RWPE2 (cell line): Measurements from ENCODE around the gene XRCC3.

Source experiments
- ATAC-seq: fragments of 200-7000 bp; cut with Tn5 transposase; 3 replicates; pipeline ENCODE4 v1.9.1; 2021; ENCODE audit warnings: low read depth
- DNase-seq: peaks from one replicate; pipeline ENCODE4 v3.0.0-alpha.2; 2020; ENCODE audit warnings: low spot score
- H3K27ac ChIP-seq: fragments of 450-650 bp; 2 replicates; pipeline ENCODE4 v1.5.1; 2017; ENCODE audit warnings: mild to moderate bottlenecking; ENCODE audit not compliant: poor library complexity, severe bottlenecking
- H3K27me3 ChIP-seq: fragments of 250-450 bp; sonication (Bioruptor Pico); 2 replicates; pipeline ENCODE4 v1.5.1; 2021; ENCODE audit warnings: mild to moderate bottlenecking, moderate library complexity; ENCODE audit not compliant: insufficient read depth, poor library complexity, severe bottlenecking
- H3K36me3 ChIP-seq: fragments of 250-450 bp; sonication (Bioruptor Pico); 2 replicates; pipeline ENCODE4 v1.5.1; 2020; ENCODE audit warnings: low read depth, mild to moderate bottlenecking, moderate library complexity
- H3K4me1 ChIP-seq: fragments of 250-450 bp; sonication (Bioruptor Pico); 2 replicates; pipeline ENCODE4 v1.5.1; 2021; ENCODE audit warnings: mild to moderate bottlenecking, moderate library complexity; ENCODE audit not compliant: insufficient read depth, poor library complexity, severe bottlenecking
- H3K4me3 ChIP-seq: fragments of 250-450 bp; sonication (Bioruptor Pico); 2 replicates; pipeline ENCODE4 v1.5.1; 2021; ENCODE audit warnings: mild to moderate bottlenecking, moderate library complexity; ENCODE audit not compliant: severe bottlenecking
- H3K9me3 ChIP-seq: fragments of 250-450 bp; sonication (Bioruptor Pico); 2 replicates; pipeline ENCODE4 v1.5.1; 2021; ENCODE audit warnings: mild to moderate bottlenecking, moderate library complexity; ENCODE audit not compliant: severe bottlenecking
- TF ChIP-seq, protein P1 (sequence below): fragments of 450-650 bp; IDR thresholded peaks from one replicate; pipeline ENCODE4 v1.5.1; 2017; ENCODE audit warnings: mild to moderate bottlenecking, moderate library complexity; ENCODE audit not compliant: poor library complexity, severe bottlenecking

Gene XRCC3

DNA sequence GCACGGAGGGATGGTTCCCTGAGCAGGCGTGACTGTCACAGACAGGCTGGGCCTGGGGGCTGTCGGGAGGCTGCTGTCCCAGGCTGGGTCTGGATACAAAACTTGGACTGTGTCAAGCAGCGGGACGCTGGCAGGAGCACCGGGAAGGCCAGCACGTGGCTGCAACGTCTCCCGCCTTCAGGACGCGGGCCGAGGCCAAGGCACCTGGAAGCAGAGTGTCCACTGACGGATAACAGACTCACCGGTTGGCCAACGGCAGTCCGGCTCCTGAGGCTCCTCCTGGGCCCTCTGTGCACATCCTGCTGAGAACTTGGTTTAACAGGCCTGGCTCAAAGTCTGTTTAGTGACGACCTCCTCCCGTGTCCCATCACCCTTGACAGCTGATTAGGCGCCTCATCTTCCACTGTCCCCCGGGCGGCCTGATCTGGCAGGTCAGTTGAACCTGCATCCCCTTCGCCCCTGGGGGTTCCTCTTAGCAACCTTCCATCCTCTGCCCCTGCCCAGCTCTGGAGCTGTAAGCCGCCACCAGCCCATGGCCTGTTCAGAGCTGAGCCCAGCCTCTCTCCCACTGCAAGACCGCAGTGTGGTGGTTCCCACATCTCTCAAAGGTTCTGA is 2.5 kb downstream of the XRCC3 start:
- H3K4me3 ChIP-seq: no peak overlapping the region
- ATAC-seq (no peak), DNase-seq (no peak)
- peaks cover 36% of the 10 kb centered on the region for H3K4me1 ChIP-seq
- no peaks in the 10 kb centered on the region for H3K9me3 ChIP-seq
- TF ChIP-seq, protein P1, sequence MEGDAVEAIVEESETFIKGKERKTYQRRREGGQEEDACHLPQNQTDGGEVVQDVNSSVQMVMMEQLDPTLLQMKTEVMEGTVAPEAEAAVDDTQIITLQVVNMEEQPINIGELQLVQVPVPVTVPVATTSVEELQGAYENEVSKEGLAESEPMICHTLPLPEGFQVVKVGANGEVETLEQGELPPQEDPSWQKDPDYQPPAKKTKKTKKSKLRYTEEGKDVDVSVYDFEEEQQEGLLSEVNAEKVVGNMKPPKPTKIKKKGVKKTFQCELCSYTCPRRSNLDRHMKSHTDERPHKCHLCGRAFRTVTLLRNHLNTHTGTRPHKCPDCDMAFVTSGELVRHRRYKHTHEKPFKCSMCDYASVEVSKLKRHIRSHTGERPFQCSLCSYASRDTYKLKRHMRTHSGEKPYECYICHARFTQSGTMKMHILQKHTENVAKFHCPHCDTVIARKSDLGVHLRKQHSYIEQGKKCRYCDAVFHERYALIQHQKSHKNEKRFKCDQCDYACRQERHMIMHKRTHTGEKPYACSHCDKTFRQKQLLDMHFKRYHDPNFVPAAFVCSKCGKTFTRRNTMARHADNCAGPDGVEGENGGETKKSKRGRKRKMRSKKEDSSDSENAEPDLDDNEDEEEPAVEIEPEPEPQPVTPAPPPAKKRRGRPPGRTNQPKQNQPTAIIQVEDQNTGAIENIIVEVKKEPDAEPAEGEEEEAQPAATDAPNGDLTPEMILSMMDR: no peak
- H3K27ac ChIP-seq: peak overlapping the region; percentile 86
- no peaks in the 10 kb centered on the region for H3K27me3 ChIP-seq
- H3K36me3 ChIP-seq: peaks cover 65% of the 10 kb centered on the region

- ATAC-seq: peak; percentile 55
- Histone ChIP-seq H3K4me1 (peaks cover 32% of the 10 kb centered on the region), H3K27me3 (no peaks in the 10 kb centered on the region), H3K9me3 (no peaks in the 10 kb centered on the region), H3K27ac (peak overlapping the region; percentile 86), H3K4me3 (no peak overlapping the region), H3K36me3 (peaks cover 68% of the 10 kb centered on the region)
- peak; percentile 91 for DNase-seq
- TF ChIP-seq, protein P1: no peak
Observed at GRCh38 chr14:103711516-103712431, 3.5 kb downstream of the XRCC3 start.

- H3K27ac ChIP-seq: peak overlapping the region; percentile 86
- peaks cover 77% of the 10 kb centered on the region for H3K36me3 ChIP-seq
- H3K9me3 ChIP-seq: no peaks in the 10 kb centered on the region
Observed at GRCh38 chr14:103710771-103711377, 4.4 kb downstream of the XRCC3 start.

GRCh38 chr14:103709814-103710213 is 5.4 kb downstream of the XRCC3 start:
- no peak for ATAC-seq
- DNase-seq: no peak
- no peaks in the 10 kb centered on the region for H3K27me3 ChIP-seq
- H3K27ac ChIP-seq: no peak overlapping the region
- H3K9me3 ChIP-seq: no peaks in the 10 kb centered on the region
- peaks cover 87% of the 10 kb centered on the region for H3K36me3 ChIP-seq
- H3K4me1 ChIP-seq: peaks cover 32% of the 10 kb centered on the region
- TF ChIP-seq, protein P1: no peak
- H3K4me3 ChIP-seq: no peak overlapping the region

More at GRCh38 chr14:103710771-103711377, 4.4 kb downstream of the XRCC3 start:
- DNase-seq: no peak
- no peak for ATAC-seq
- TF ChIP-seq, protein P1: no peak
- no peaks in the 10 kb centered on the region for H3K27me3 ChIP-seq
- peaks cover 32% of the 10 kb centered on the region for H3K4me1 ChIP-seq
- H3K4me3 ChIP-seq: no peak overlapping the region
